H9 (cell line): ENCODE data around the gene SLC22A3. TPM values are rescaled to one million over a fixed set of nuclear protein-coding genes. Genes with fewer than 3 reads are reported as not detected.

Source experiments
- DNase-seq: peaks from one replicate; pipeline ENCODE4 v3.0.0-alpha.2; 2017
- H2AFZ ChIP-seq: one replicate; pipeline ENCODE4 v1.6.1; 2013; ENCODE audit warnings: mild to moderate bottlenecking, low read length, control low read depth, moderate library complexity
- H2AK5ac ChIP-seq: 2 replicates; pipeline ENCODE4 v1.6.1; 2013; ENCODE audit warnings: low read length, control low read depth, mixed read lengths; ENCODE audit not compliant: insufficient read length
- H2BK120ac ChIP-seq: one replicate; pipeline ENCODE4 v1.6.1; 2013; ENCODE audit warnings: low read depth, mild to moderate bottlenecking, low read length, control low read depth, inconsistent platforms; ENCODE audit not compliant: poor library complexity, severe bottlenecking
- H2BK12ac ChIP-seq: 2 replicates; pipeline ENCODE4 v1.6.1; 2013; ENCODE audit warnings: low read length, control low read depth, mixed read lengths, low read depth; ENCODE audit not compliant: insufficient read length
- H2BK15ac ChIP-seq: 2 replicates; pipeline ENCODE4 v1.6.1; 2013; ENCODE audit warnings: low read depth, low read length, control low read depth
- H2BK20ac ChIP-seq: one replicate; pipeline ENCODE4 v1.6.1; 2013; ENCODE audit warnings: low read depth, mild to moderate bottlenecking, low read length, control low read depth, inconsistent platforms; ENCODE audit not compliant: poor library complexity, severe bottlenecking
- H2BK5ac ChIP-seq: 2 replicates; pipeline ENCODE4 v1.6.1; 2013; ENCODE audit warnings: low read length, control low read depth, mixed read lengths; ENCODE audit not compliant: insufficient read length
- H3K14ac ChIP-seq: 2 replicates; pipeline ENCODE4 v1.6.1; 2013; ENCODE audit warnings: low read length, control low read depth; ENCODE audit not compliant: insufficient read depth
- H3K18ac ChIP-seq: 2 replicates; pipeline ENCODE4 v1.6.1; 2013; ENCODE audit warnings: low read depth, mild to moderate bottlenecking, mixed read lengths, low read length, control low read depth; ENCODE audit not compliant: insufficient read length
- H3K23ac ChIP-seq: 2 replicates; pipeline ENCODE4 v1.6.1; 2013; ENCODE audit warnings: low read length, control low read depth, mixed read lengths, low read depth; ENCODE audit not compliant: insufficient read length
- H3K23me2 ChIP-seq: 2 replicates; pipeline ENCODE4 v1.6.1; 2013; ENCODE audit warnings: low read depth, mild to moderate bottlenecking, mixed read lengths, low read length, control low read depth; ENCODE audit not compliant: insufficient read length, poor library complexity, severe bottlenecking
- H3K27ac ChIP-seq: 2 replicates; pipeline ENCODE4 v1.5.1; 2013; ENCODE audit warnings: low read length, control low read depth, mixed read lengths, low read depth; ENCODE audit not compliant: insufficient read length
- H3K27me3 ChIP-seq: 2 replicates; pipeline ENCODE4 v1.6.1; 2013; ENCODE audit warnings: low read length, control low read depth, inconsistent platforms; ENCODE audit not compliant: insufficient read depth
- H3K4ac ChIP-seq: 2 replicates; pipeline ENCODE4 v1.6.1; 2013; ENCODE audit warnings: low read depth, mild to moderate bottlenecking, control low read depth, inconsistent platforms, low read length, moderate library complexity
- H3K4me1 ChIP-seq: 2 replicates; pipeline ENCODE4 v1.6.1; 2013; ENCODE audit warnings: low read length, control low read depth, inconsistent platforms; ENCODE audit not compliant: insufficient read depth
- H3K4me2 ChIP-seq: 2 replicates; pipeline ENCODE4 v1.6.1; 2013; ENCODE audit warnings: low read length, control low read depth, mixed read lengths; ENCODE audit not compliant: insufficient read length, insufficient read depth
- H3K56ac ChIP-seq: 2 replicates; pipeline ENCODE4 v1.6.1; 2013; ENCODE audit warnings: low read depth, mild to moderate bottlenecking, mixed read lengths, low read length, control low read depth; ENCODE audit not compliant: insufficient read length
- H3K79me1 ChIP-seq: 2 replicates; pipeline ENCODE4 v1.6.1; 2013; ENCODE audit warnings: low read depth, mild to moderate bottlenecking, moderate library complexity, low read length, control low read depth, inconsistent platforms; ENCODE audit not compliant: insufficient read depth, poor library complexity, severe bottlenecking
- H3K79me2 ChIP-seq: 2 replicates; pipeline ENCODE4 v1.6.1; 2013; ENCODE audit warnings: low read length, control low read depth, inconsistent platforms; ENCODE audit not compliant: insufficient read depth
- H3K9ac ChIP-seq: 2 replicates; pipeline ENCODE4 v1.6.1; 2013; ENCODE audit warnings: low read length, control low read depth, mixed read lengths; ENCODE audit not compliant: insufficient read length; ENCODE audit errors: extremely low read depth
- H3K9me3 ChIP-seq: one replicate; pipeline ENCODE4 v1.6.1; 2013; ENCODE audit warnings: low read depth, low read length, inconsistent platforms; ENCODE audit not compliant: control insufficient read depth
- H3T11ph ChIP-seq: one replicate; pipeline ENCODE4 v1.6.1; 2013; ENCODE audit warnings: mild to moderate bottlenecking, low read length, control low read depth, inconsistent platforms
- H4K20me1 ChIP-seq: one replicate; pipeline ENCODE4 v1.6.1; 2013; ENCODE audit not compliant: control insufficient read depth, insufficient read length, insufficient read depth
- H4K5ac ChIP-seq: 2 replicates; pipeline ENCODE4 v1.6.1; 2013; ENCODE audit warnings: low read depth, mild to moderate bottlenecking, mixed read lengths, low read length, control low read depth; ENCODE audit not compliant: insufficient read length
- H4K8ac ChIP-seq: replicated peaks from 2 replicates; pipeline ENCODE4 v1.6.1; 2013; ENCODE audit warnings: low read length, control low read depth, mixed read lengths, low read depth; ENCODE audit not compliant: insufficient read length
- H4K91ac ChIP-seq: 2 replicates; pipeline ENCODE4 v1.6.1; 2013; ENCODE audit warnings: low read depth, mild to moderate bottlenecking, moderate library complexity, mixed read lengths, low read length, control low read depth; ENCODE audit not compliant: insufficient read length
- H3K27ac Mint-ChIP-seq, 3 experiments: 2 replicates in 2 of 3; 3 replicates in 1 of 3; pipeline ENCODE4 v1.8.0; 2020 to 2021; ENCODE audit warnings: mixed read lengths in 3 of 3, mild to moderate bottlenecking in 1 of 3, moderate library complexity in 1 of 3
- H3K27me3 Mint-ChIP-seq: 2 replicates; pipeline ENCODE4 v1.8.0; 2021; ENCODE audit warnings: low read depth, mild to moderate bottlenecking, moderate library complexity, mixed read lengths
- H3K36me3 Mint-ChIP-seq, 3 experiments: 2 replicates in 2 of 3; 3 replicates in 1 of 3; pipeline ENCODE4 v1.8.0; 2020 to 2021; ENCODE audit warnings: low read depth in 3 of 3, mixed read lengths in 3 of 3; ENCODE audit not compliant: insufficient read depth in 1 of 3
- H3K4me1 Mint-ChIP-seq, 2 experiments: 2 replicates each; pipeline ENCODE4 v1.8.0; 2020; ENCODE audit warnings: mixed read lengths in 2 of 2
- H3K4me3 Mint-ChIP-seq, 2 experiments: 2 replicates in 1 of 2; 3 replicates in 1 of 2; pipeline ENCODE4 v1.8.0; 2020 to 2021; ENCODE audit warnings: mild to moderate bottlenecking in 2 of 2, mixed read lengths in 2 of 2, moderate library complexity in 1 of 2
- H3K9me3 Mint-ChIP-seq, 2 experiments: 2 replicates in 1 of 2; 3 replicates in 1 of 2; pipeline ENCODE4 v1.8.0; 2020; ENCODE audit warnings: mild to moderate bottlenecking in 2 of 2, mixed read lengths in 2 of 2, moderate library complexity in 1 of 2
- CTCF ChIP-seq: fragments of 200-600 bp; sonication (generic); conservative IDR thresholded peaks from 3 replicates; pipeline ENCODE4 v1.8.0; 2021; ENCODE audit warnings: antibody characterized with exemption, mild to moderate bottlenecking
- WGBS: extraction: QIAGEN DNeasy Blood & Tissue Kit; methylation state at CpG from one replicate; pipeline ENCODE4 v1.1.7; 2013; ENCODE audit warnings: missing lambda C conversion rate, low lambda C conversion rate, mixed read lengths; ENCODE audit not compliant: insufficient read length; ENCODE audit errors: extremely low coverage; 5-methylcytosine and 5-hydroxymethylcytosine counted together
- total RNA-seq: library from RNA; stranded (reverse); gene quantifications from 2 replicates; pipeline ENCODE4 v1.2.1, GENCODE V29; 2021

Gene SLC22A3
- total RNA-seq, 1 experiment from 2014 or later: 2.7 TPM

- Mint-ChIP-seq H3K9me3 (no peaks in the 10 kb centered on the region), H3K27ac (no peak overlapping the region), H3K36me3 (no peaks in the 10 kb centered on the region; a peak in 1 of 7 replicates), H3K27me3 (no peaks in the 10 kb centered on the region; the same call in 1 of the 2 replicates), H3K4me3 (no peak overlapping the region), H3K4me1 (no peaks in the 10 kb centered on the region)
- Histone ChIP-seq H4K20me1 (no peaks in the 10 kb centered on the region), H2AK5ac (no peak overlapping the region), H2BK120ac (no peak overlapping the region), H3K18ac (no peak overlapping the region), H3K79me1 (no peaks in the 10 kb centered on the region), H2AFZ (no peak overlapping the region), H3K23ac (no peak overlapping the region), H3K56ac (no peak overlapping the region), H3K4me1 (no peaks in the 10 kb centered on the region), H4K91ac (no peak overlapping the region), H3K9ac (no peak overlapping the region), H3K27ac (no peak overlapping the region), H3K9me3 (no peaks in the 10 kb centered on the region), H3T11ph (no peak overlapping the region), H2BK20ac (no peak overlapping the region), H3K79me2 (no peaks in the 10 kb centered on the region), H4K5ac (no peak overlapping the region), H3K4ac (no peak overlapping the region), H2BK12ac (no peak overlapping the region), H3K4me2 (no peak overlapping the region), H2BK5ac (no peak overlapping the region), H4K8ac (no peak overlapping the region), H3K23me2 (no peaks in the 10 kb centered on the region), H3K14ac (no peak overlapping the region), H2BK15ac (no peak overlapping the region), H3K27me3 (no peaks in the 10 kb centered on the region)
- no CpG with 5 or more reads among the region's 2 CpGs for WGBS
- TF ChIP-seq CTCF: no peak
- no peak for DNase-seq
Observed at GRCh38 chr6:160412993-160413392, 64.8 kb downstream of the SLC22A3 start.
